Chondrocyte (in vitro differentiated cells): Measurements from ENCODE around the gene AGBL1. TPM values are rescaled to one million over a fixed set of nuclear protein-coding genes. Genes with fewer than 3 reads are reported as not detected.

Source experiments
- DNase-seq: peaks from one replicate; pipeline ENCODE4 v3.0.0; 2021; ENCODE audit warnings: mixed read lengths, low spot score
- H3K27ac Mint-ChIP-seq: one replicate; pipeline ENCODE4 v1.8.0; 2021; ENCODE audit warnings: mild to moderate bottlenecking, moderate library complexity, mixed read lengths; ENCODE audit not compliant: unreplicated experiment
- H3K27me3 Mint-ChIP-seq: 2 replicates; pipeline ENCODE4 v1.8.0; 2021; ENCODE audit warnings: low read depth, mixed read lengths
- H3K36me3 Mint-ChIP-seq: 2 replicates; pipeline ENCODE4 v1.8.0; 2021; ENCODE audit warnings: low read depth, mixed read lengths
- H3K4me1 Mint-ChIP-seq: 2 replicates; pipeline ENCODE4 v1.8.0; 2021; ENCODE audit warnings: low read depth, mild to moderate bottlenecking, mixed read lengths
- H3K4me3 Mint-ChIP-seq: one replicate; pipeline ENCODE4 v1.8.0; 2021; ENCODE audit warnings: mild to moderate bottlenecking, moderate library complexity, mixed read lengths; ENCODE audit not compliant: unreplicated experiment
- H3K9me3 Mint-ChIP-seq: 2 replicates; pipeline ENCODE4 v1.8.0; 2021; ENCODE audit warnings: low read depth, mixed read lengths
- CTCF ChIP-seq: fragments of 200-600 bp; sonication (generic); IDR thresholded peaks from 2 replicates; pipeline ENCODE4 v1.5.0; 2021; ENCODE audit warnings: antibody characterized with exemption, mild to moderate bottlenecking, moderate library complexity
- total RNA-seq: library from RNA; stranded (reverse); gene quantifications from 3 replicates; pipeline ENCODE4 v1.2.1, GENCODE V29; 2021

Gene AGBL1
- total RNA-seq, 1 donor from 2014 or later: not detected

- Mint-ChIP-seq H3K4me3 (no peak overlapping the region), H3K36me3 (no peaks in the 10 kb centered on the region), H3K27ac (no peak overlapping the region), H3K27me3 (no peaks in the 10 kb centered on the region), H3K4me1 (no peaks in the 10 kb centered on the region), H3K9me3 (peaks cover 7% of the 10 kb centered on the region)
- TF ChIP-seq CTCF: no peak
- no peak for DNase-seq
These were observed 476.3 kb downstream of the AGBL1 start for GRCh38 chr15:86555939-86556338.

GRCh38 chr15:86556396-86557017 is 476.8 kb downstream of the AGBL1 start:
- no peak overlapping the region for H3K4me3 Mint-ChIP-seq
- no peaks in the 10 kb centered on the region for H3K4me1 Mint-ChIP-seq
- H3K9me3 Mint-ChIP-seq: peaks cover 8% of the 10 kb centered on the region
- no peaks in the 10 kb centered on the region for H3K27me3 Mint-ChIP-seq
- no peak for DNase-seq
- H3K27ac Mint-ChIP-seq: no peak overlapping the region
- TF ChIP-seq CTCF: no peak
- H3K36me3 Mint-ChIP-seq: no peaks in the 10 kb centered on the region

GRCh38 chr15:86557018-86557550 is 477.4 kb downstream of the AGBL1 start:
- peaks cover 6% of the 10 kb centered on the region for H3K9me3 Mint-ChIP-seq
- H3K36me3 Mint-ChIP-seq: no peaks in the 10 kb centered on the region
- no peak overlapping the region for H3K4me3 Mint-ChIP-seq
- no peaks in the 10 kb centered on the region for H3K4me1 Mint-ChIP-seq
- no peak for DNase-seq
- H3K27ac Mint-ChIP-seq: no peak overlapping the region
- no peak for TF ChIP-seq CTCF
- H3K27me3 Mint-ChIP-seq: no peaks in the 10 kb centered on the region

GRCh38 chr15:86558252-86558651 is 478.6 kb downstream of the AGBL1 start:
- Mint-ChIP-seq H3K4me3 (no peak overlapping the region), H3K27me3 (no peaks in the 10 kb centered on the region), H3K9me3 (peaks cover 12% of the 10 kb centered on the region), H3K4me1 (no peaks in the 10 kb centered on the region), H3K36me3 (no peaks in the 10 kb centered on the region), H3K27ac (no peak overlapping the region)
- TF ChIP-seq CTCF: no peak
- no peak for DNase-seq

- DNase-seq: no peak
- Mint-ChIP-seq H3K27ac (no peak overlapping the region), H3K27me3 (no peaks in the 10 kb centered on the region), H3K4me3 (no peak overlapping the region), H3K4me1 (no peaks in the 10 kb centered on the region), H3K9me3 (peaks cover 15% of the 10 kb centered on the region), H3K36me3 (no peaks in the 10 kb centered on the region)
- TF ChIP-seq CTCF: no peak
These were observed 479.0 kb downstream of the AGBL1 start for GRCh38 chr15:86558686-86559085.
